ENCODE data around the gene ZC3H15. TPM values are rescaled to one million over a fixed set of nuclear protein-coding genes. Genes with fewer than 3 reads are reported as not detected.

ZC3H15 gene
- total and polyA plus RNA-seq, 2 experiments from 2014 or later: 75.6 to 281 TPM

DNA sequence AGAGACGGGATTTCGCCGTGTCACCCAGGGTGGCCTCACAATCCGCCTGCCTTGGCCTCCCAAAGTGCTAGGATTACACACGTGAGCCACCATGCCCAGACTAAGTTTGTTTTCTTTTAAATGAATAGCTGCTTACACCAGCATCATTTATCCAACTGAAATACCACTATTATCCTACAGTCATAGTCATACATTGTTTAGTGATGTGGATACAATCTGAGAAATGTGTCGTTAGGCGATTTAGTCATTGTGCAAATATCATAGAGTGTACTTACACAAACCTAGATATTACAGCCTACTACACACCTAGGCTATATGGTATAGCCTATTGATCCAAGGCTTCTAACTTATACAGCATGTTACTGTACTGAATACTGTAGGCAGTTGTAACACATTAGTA is 10.3 kb downstream of the ZC3H15 start (continued):
- TF ChIP-seq, protein P1, sequence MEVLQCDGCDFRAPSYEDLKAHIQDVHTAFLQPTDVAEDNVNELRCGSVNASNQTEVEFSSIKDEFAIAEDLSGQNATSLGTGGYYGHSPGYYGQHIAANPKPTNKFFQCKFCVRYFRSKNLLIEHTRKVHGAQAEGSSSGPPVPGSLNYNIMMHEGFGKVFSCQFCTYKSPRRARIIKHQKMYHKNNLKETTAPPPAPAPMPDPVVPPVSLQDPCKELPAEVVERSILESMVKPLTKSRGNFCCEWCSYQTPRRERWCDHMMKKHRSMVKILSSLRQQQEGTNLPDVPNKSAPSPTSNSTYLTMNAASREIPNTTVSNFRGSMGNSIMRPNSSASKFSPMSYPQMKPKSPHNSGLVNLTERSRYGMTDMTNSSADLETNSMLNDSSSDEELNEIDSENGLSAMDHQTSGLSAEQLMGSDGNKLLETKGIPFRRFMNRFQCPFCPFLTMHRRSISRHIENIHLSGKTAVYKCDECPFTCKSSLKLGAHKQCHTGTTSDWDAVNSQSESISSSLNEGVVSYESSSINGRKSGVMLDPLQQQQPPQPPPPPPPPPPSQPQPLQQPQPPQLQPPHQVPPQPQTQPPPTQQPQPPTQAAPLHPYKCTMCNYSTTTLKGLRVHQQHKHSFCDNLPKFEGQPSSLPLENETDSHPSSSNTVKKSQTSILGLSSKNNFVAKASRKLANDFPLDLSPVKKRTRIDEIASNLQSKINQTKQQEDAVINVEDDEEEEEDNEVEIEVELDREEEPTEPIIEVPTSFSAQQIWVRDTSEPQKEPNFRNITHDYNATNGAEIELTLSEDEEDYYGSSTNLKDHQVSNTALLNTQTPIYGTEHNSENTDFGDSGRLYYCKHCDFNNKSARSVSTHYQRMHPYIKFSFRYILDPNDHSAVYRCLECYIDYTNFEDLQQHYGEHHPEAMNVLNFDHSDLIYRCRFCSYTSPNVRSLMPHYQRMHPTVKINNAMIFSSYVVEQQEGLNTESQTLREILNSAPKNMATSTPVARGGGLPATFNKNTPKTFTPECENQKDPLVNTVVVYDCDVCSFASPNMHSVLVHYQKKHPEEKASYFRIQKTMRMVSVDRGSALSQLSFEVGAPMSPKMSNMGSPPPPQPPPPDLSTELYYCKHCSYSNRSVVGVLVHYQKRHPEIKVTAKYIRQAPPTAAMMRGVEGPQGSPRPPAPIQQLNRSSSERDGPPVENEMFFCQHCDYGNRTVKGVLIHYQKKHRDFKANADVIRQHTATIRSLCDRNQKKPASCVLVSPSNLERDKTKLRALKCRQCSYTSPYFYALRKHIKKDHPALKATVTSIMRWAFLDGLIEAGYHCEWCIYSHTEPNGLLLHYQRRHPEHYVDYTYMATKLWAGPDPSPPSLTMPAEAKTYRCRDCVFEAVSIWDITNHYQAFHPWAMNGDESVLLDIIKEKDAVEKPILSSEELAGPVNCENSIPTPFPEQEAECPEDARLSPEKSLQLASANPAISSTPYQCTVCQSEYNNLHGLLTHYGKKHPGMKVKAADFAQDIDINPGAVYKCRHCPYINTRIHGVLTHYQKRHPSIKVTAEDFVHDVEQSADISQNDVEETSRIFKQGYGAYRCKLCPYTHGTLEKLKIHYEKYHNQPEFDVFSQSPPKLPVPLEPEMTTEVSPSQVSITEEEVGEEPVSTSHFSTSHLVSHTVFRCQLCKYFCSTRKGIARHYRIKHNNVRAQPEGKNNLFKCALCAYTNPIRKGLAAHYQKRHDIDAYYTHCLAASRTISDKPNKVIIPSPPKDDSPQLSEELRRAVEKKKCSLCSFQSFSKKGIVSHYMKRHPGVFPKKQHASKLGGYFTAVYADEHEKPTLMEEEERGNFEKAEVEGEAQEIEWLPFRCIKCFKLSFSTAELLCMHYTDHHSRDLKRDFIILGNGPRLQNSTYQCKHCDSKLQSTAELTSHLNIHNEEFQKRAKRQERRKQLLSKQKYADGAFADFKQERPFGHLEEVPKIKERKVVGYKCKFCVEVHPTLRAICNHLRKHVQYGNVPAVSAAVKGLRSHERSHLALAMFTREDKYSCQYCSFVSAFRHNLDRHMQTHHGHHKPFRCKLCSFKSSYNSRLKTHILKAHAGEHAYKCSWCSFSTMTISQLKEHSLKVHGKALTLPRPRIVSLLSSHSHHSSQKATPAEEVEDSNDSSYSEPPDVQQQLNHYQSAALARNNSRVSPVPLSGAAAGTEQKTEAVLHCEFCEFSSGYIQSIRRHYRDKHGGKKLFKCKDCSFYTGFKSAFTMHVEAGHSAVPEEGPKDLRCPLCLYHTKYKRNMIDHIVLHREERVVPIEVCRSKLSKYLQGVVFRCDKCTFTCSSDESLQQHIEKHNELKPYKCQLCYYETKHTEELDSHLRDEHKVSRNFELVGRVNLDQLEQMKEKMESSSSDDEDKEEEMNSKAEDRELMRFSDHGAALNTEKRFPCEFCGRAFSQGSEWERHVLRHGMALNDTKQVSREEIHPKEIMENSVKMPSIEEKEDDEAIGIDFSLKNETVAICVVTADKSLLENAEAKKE (CRISPR knock-in tag; IDR thresholded peaks at IDR 0.05): no peak
- no peak for TF ChIP-seq CREB1 (CRISPR knock-in tag; IDR thresholded peaks at IDR 0.05; ENCODE audit: low read depth)

DNA sequence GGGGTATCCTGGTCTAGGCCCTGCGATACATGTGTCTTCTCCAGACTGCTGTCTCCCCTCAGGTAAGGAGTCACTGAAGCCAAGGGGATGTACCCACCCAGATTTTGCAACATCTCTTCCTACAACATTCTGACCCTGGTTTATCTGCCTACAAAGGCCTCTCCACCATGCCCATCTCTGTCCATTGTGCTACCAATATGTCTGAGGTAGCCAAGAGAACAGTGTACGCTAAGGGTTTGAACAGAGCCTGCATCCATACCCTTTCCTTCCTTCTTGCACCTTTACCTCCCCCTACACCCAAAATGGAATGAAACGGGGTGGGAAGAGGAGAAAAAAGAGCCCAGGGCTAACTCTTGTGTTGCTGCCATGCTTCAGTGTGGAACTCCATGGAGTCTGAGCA is 11.9 kb downstream of the ZC3H15 start:
- peaks cover 30% of the 10 kb centered on the region for H4K20me1 ChIP-seq (replicated peaks; ENCODE audit: insufficient read depth)

More for the DNA sequence above, 11.9 kb downstream of the ZC3H15 start:
- Histone ChIP-seq H3K4me2 (no peak overlapping the region), H2AFZ (no peak overlapping the region), H3K9me2 (ENCODE audit: insufficient read depth) (no peaks in the 10 kb centered on the region), H3K4me1 (ENCODE audit: insufficient read depth) (0 out of 2 replicates have a peak, but pooled peaks cover 10% of the 10 kb centered on the region), H3K79me2 (replicated peaks; ENCODE audit: insufficient read depth) (peaks cover 70% of the 10 kb centered on the region), H3K27ac (ENCODE audit: low read depth) (0 out of 2 replicates have a peak overlapping the region, but pooled peaks have one; percentile 27), H3K27me3 (ENCODE audit: insufficient read depth) (no peaks in the 10 kb centered on the region), H3K36me3 (ENCODE audit: insufficient read depth) (peaks cover 32% of the 10 kb centered on the region), H3K4me3 (no peak overlapping the region), H3F3A (replicated peaks; ENCODE audit: low read depth) (no peaks in the 10 kb centered on the region)
- ATAC-seq: no peak
- Mint-ChIP-seq H3K9me3 (no peaks in the 10 kb centered on the region), H3K4me3 (no peak overlapping the region), H3K27me3 (ENCODE audit: insufficient read depth, low read depth, poor library complexity) (no peaks in the 10 kb centered on the region), H3K27ac (no peak overlapping the region; the same call in 1 of the 2 replicates), H3K4me1 (peaks cover 8% of the 10 kb centered on the region), H3K36me3 (ENCODE audit: low read depth) (peaks cover 47% of the 10 kb centered on the region)
- DNase-seq (ENCODE audit: low spot score): no peak
- TF ChIP-seq NANOG (IDR thresholded peaks at IDR 0.05; ENCODE audit: borderline replicate concordance) (no peak), JUNB (IDR thresholded peaks at IDR 0.05; ENCODE audit: unreplicated experiment) (no peak), STAT1 (IDR thresholded peaks at IDR 0.05; ENCODE audit: unreplicated experiment) (no peak)
- TF ChIP-seq, protein P2, sequence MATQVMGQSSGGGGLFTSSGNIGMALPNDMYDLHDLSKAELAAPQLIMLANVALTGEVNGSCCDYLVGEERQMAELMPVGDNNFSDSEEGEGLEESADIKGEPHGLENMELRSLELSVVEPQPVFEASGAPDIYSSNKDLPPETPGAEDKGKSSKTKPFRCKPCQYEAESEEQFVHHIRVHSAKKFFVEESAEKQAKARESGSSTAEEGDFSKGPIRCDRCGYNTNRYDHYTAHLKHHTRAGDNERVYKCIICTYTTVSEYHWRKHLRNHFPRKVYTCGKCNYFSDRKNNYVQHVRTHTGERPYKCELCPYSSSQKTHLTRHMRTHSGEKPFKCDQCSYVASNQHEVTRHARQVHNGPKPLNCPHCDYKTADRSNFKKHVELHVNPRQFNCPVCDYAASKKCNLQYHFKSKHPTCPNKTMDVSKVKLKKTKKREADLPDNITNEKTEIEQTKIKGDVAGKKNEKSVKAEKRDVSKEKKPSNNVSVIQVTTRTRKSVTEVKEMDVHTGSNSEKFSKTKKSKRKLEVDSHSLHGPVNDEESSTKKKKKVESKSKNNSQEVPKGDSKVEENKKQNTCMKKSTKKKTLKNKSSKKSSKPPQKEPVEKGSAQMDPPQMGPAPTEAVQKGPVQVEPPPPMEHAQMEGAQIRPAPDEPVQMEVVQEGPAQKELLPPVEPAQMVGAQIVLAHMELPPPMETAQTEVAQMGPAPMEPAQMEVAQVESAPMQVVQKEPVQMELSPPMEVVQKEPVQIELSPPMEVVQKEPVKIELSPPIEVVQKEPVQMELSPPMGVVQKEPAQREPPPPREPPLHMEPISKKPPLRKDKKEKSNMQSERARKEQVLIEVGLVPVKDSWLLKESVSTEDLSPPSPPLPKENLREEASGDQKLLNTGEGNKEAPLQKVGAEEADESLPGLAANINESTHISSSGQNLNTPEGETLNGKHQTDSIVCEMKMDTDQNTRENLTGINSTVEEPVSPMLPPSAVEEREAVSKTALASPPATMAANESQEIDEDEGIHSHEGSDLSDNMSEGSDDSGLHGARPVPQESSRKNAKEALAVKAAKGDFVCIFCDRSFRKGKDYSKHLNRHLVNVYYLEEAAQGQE (IDR thresholded peaks at IDR 0.05; ENCODE audit: unreplicated experiment): no peak
- TF ChIP-seq, protein P1 (CRISPR knock-in tag; IDR thresholded peaks at IDR 0.05): no peak

All from GM23338 (cell line).